H9 (cell line): ENCODE results near the gene WLS. TPM values are rescaled to one million over a fixed set of nuclear protein-coding genes. Genes with fewer than 3 reads are reported as not detected.

Experiments used
- DNase-seq: peaks from one replicate; pipeline ENCODE4 v3.0.0-alpha.2; 2017
- H2AFZ ChIP-seq: one replicate; pipeline ENCODE4 v1.6.1; 2013; ENCODE audit warnings: mild to moderate bottlenecking, low read length, control low read depth, moderate library complexity
- H2AK5ac ChIP-seq: 2 replicates; pipeline ENCODE4 v1.6.1; 2013; ENCODE audit warnings: low read length, control low read depth, mixed read lengths; ENCODE audit not compliant: insufficient read length
- H2BK120ac ChIP-seq: one replicate; pipeline ENCODE4 v1.6.1; 2013; ENCODE audit warnings: low read depth, mild to moderate bottlenecking, low read length, control low read depth, inconsistent platforms; ENCODE audit not compliant: poor library complexity, severe bottlenecking
- H2BK12ac ChIP-seq: 2 replicates; pipeline ENCODE4 v1.6.1; 2013; ENCODE audit warnings: low read length, control low read depth, mixed read lengths, low read depth; ENCODE audit not compliant: insufficient read length
- H2BK15ac ChIP-seq: 2 replicates; pipeline ENCODE4 v1.6.1; 2013; ENCODE audit warnings: low read depth, low read length, control low read depth
- H2BK20ac ChIP-seq: one replicate; pipeline ENCODE4 v1.6.1; 2013; ENCODE audit warnings: low read depth, mild to moderate bottlenecking, low read length, control low read depth, inconsistent platforms; ENCODE audit not compliant: poor library complexity, severe bottlenecking
- H2BK5ac ChIP-seq: 2 replicates; pipeline ENCODE4 v1.6.1; 2013; ENCODE audit warnings: low read length, control low read depth, mixed read lengths; ENCODE audit not compliant: insufficient read length
- H3K14ac ChIP-seq: 2 replicates; pipeline ENCODE4 v1.6.1; 2013; ENCODE audit warnings: low read length, control low read depth; ENCODE audit not compliant: insufficient read depth
- H3K18ac ChIP-seq: 2 replicates; pipeline ENCODE4 v1.6.1; 2013; ENCODE audit warnings: low read depth, mild to moderate bottlenecking, mixed read lengths, low read length, control low read depth; ENCODE audit not compliant: insufficient read length
- H3K23ac ChIP-seq: 2 replicates; pipeline ENCODE4 v1.6.1; 2013; ENCODE audit warnings: low read length, control low read depth, mixed read lengths, low read depth; ENCODE audit not compliant: insufficient read length
- H3K23me2 ChIP-seq: 2 replicates; pipeline ENCODE4 v1.6.1; 2013; ENCODE audit warnings: low read depth, mild to moderate bottlenecking, mixed read lengths, low read length, control low read depth; ENCODE audit not compliant: insufficient read length, poor library complexity, severe bottlenecking
- H3K27ac ChIP-seq: 2 replicates; pipeline ENCODE4 v1.5.1; 2013; ENCODE audit warnings: low read length, control low read depth, mixed read lengths, low read depth; ENCODE audit not compliant: insufficient read length
- H3K27me3 ChIP-seq: 2 replicates; pipeline ENCODE4 v1.6.1; 2013; ENCODE audit warnings: low read length, control low read depth, inconsistent platforms; ENCODE audit not compliant: insufficient read depth
- H3K4ac ChIP-seq: 2 replicates; pipeline ENCODE4 v1.6.1; 2013; ENCODE audit warnings: low read depth, mild to moderate bottlenecking, control low read depth, inconsistent platforms, low read length, moderate library complexity
- H3K4me1 ChIP-seq: 2 replicates; pipeline ENCODE4 v1.6.1; 2013; ENCODE audit warnings: low read length, control low read depth, inconsistent platforms; ENCODE audit not compliant: insufficient read depth
- H3K4me2 ChIP-seq: 2 replicates; pipeline ENCODE4 v1.6.1; 2013; ENCODE audit warnings: low read length, control low read depth, mixed read lengths; ENCODE audit not compliant: insufficient read length, insufficient read depth
- H3K56ac ChIP-seq: 2 replicates; pipeline ENCODE4 v1.6.1; 2013; ENCODE audit warnings: low read depth, mild to moderate bottlenecking, mixed read lengths, low read length, control low read depth; ENCODE audit not compliant: insufficient read length
- H3K79me1 ChIP-seq: 2 replicates; pipeline ENCODE4 v1.6.1; 2013; ENCODE audit warnings: low read depth, mild to moderate bottlenecking, moderate library complexity, low read length, control low read depth, inconsistent platforms; ENCODE audit not compliant: insufficient read depth, poor library complexity, severe bottlenecking
- H3K79me2 ChIP-seq: 2 replicates; pipeline ENCODE4 v1.6.1; 2013; ENCODE audit warnings: low read length, control low read depth, inconsistent platforms; ENCODE audit not compliant: insufficient read depth
- H3K9ac ChIP-seq: 2 replicates; pipeline ENCODE4 v1.6.1; 2013; ENCODE audit warnings: low read length, control low read depth, mixed read lengths; ENCODE audit not compliant: insufficient read length; ENCODE audit errors: extremely low read depth
- H3K9me3 ChIP-seq: one replicate; pipeline ENCODE4 v1.6.1; 2013; ENCODE audit warnings: low read depth, low read length, inconsistent platforms; ENCODE audit not compliant: control insufficient read depth
- H3T11ph ChIP-seq: one replicate; pipeline ENCODE4 v1.6.1; 2013; ENCODE audit warnings: mild to moderate bottlenecking, low read length, control low read depth, inconsistent platforms
- H4K20me1 ChIP-seq: one replicate; pipeline ENCODE4 v1.6.1; 2013; ENCODE audit not compliant: control insufficient read depth, insufficient read length, insufficient read depth
- H4K5ac ChIP-seq: 2 replicates; pipeline ENCODE4 v1.6.1; 2013; ENCODE audit warnings: low read depth, mild to moderate bottlenecking, mixed read lengths, low read length, control low read depth; ENCODE audit not compliant: insufficient read length
- H4K8ac ChIP-seq: replicated peaks from 2 replicates; pipeline ENCODE4 v1.6.1; 2013; ENCODE audit warnings: low read length, control low read depth, mixed read lengths, low read depth; ENCODE audit not compliant: insufficient read length
- H4K91ac ChIP-seq: 2 replicates; pipeline ENCODE4 v1.6.1; 2013; ENCODE audit warnings: low read depth, mild to moderate bottlenecking, moderate library complexity, mixed read lengths, low read length, control low read depth; ENCODE audit not compliant: insufficient read length
- H3K27ac Mint-ChIP-seq, 3 experiments: 2 replicates in 2 of 3; 3 replicates in 1 of 3; pipeline ENCODE4 v1.8.0; 2020 to 2021; ENCODE audit warnings: mixed read lengths in 3 of 3, mild to moderate bottlenecking in 1 of 3, moderate library complexity in 1 of 3
- H3K27me3 Mint-ChIP-seq: 2 replicates; pipeline ENCODE4 v1.8.0; 2021; ENCODE audit warnings: low read depth, mild to moderate bottlenecking, moderate library complexity, mixed read lengths
- H3K36me3 Mint-ChIP-seq, 3 experiments: 2 replicates in 2 of 3; 3 replicates in 1 of 3; pipeline ENCODE4 v1.8.0; 2020 to 2021; ENCODE audit warnings: low read depth in 3 of 3, mixed read lengths in 3 of 3; ENCODE audit not compliant: insufficient read depth in 1 of 3
- H3K4me1 Mint-ChIP-seq, 2 experiments: 2 replicates each; pipeline ENCODE4 v1.8.0; 2020; ENCODE audit warnings: mixed read lengths in 2 of 2
- H3K4me3 Mint-ChIP-seq, 2 experiments: 2 replicates in 1 of 2; 3 replicates in 1 of 2; pipeline ENCODE4 v1.8.0; 2020 to 2021; ENCODE audit warnings: mild to moderate bottlenecking in 2 of 2, mixed read lengths in 2 of 2, moderate library complexity in 1 of 2
- H3K9me3 Mint-ChIP-seq, 2 experiments: 2 replicates in 1 of 2; 3 replicates in 1 of 2; pipeline ENCODE4 v1.8.0; 2020; ENCODE audit warnings: mild to moderate bottlenecking in 2 of 2, mixed read lengths in 2 of 2, moderate library complexity in 1 of 2
- CTCF ChIP-seq: fragments of 200-600 bp; sonication (generic); conservative IDR thresholded peaks from 3 replicates; pipeline ENCODE4 v1.8.0; 2021; ENCODE audit warnings: antibody characterized with exemption, mild to moderate bottlenecking
- WGBS: extraction: QIAGEN DNeasy Blood & Tissue Kit; methylation state at CpG from one replicate; pipeline ENCODE4 v1.1.7; 2013; ENCODE audit warnings: missing lambda C conversion rate, low lambda C conversion rate, mixed read lengths; ENCODE audit not compliant: insufficient read length; ENCODE audit errors: extremely low coverage; 5-methylcytosine and 5-hydroxymethylcytosine counted together
- total RNA-seq: library from RNA; stranded (reverse); gene quantifications from 2 replicates; pipeline ENCODE4 v1.2.1, GENCODE V29; 2021

The WLS gene
- total RNA-seq, 1 experiment from 2014 or later = 0.94 TPM

- Mint-ChIP-seq H3K4me1 (peaks cover 25 to 30% of the 10 kb centered on the region in 2 experiments), H3K4me3 (no peak overlapping the region), H3K27ac (peak overlapping the region in 1 of 3 experiments; percentile 82; a peak in 2 of 7 replicates), H3K9me3 (no peaks in the 10 kb centered on the region), H3K36me3 (no peaks in the 10 kb centered on the region), H3K27me3 (no peaks in the 10 kb centered on the region)
- Histone ChIP-seq H2BK5ac (no peak overlapping the region), H3K4me2 (no peak overlapping the region), H2AK5ac (no peak overlapping the region), H3K56ac (no peak overlapping the region), H2AFZ (no peak overlapping the region), H3K23me2 (no peaks in the 10 kb centered on the region), H3K4ac (no peak overlapping the region), H4K20me1 (no peaks in the 10 kb centered on the region), H4K91ac (no peak overlapping the region), H3T11ph (no peak overlapping the region), H2BK120ac (no peak overlapping the region), H3K4me1 (peaks cover 7% of the 10 kb centered on the region; the same call in 1 of the 2 replicates), H2BK20ac (no peak overlapping the region), H3K9ac (no peak overlapping the region), H4K5ac (no peak overlapping the region), H3K27me3 (no peaks in the 10 kb centered on the region), H3K14ac (no peak overlapping the region), H4K8ac (no peak overlapping the region), H3K27ac (no peak overlapping the region), H3K18ac (no peak overlapping the region), H3K9me3 (no peaks in the 10 kb centered on the region), H3K23ac (no peak overlapping the region), H3K79me1 (no peaks in the 10 kb centered on the region), H3K79me2 (no peaks in the 10 kb centered on the region), H2BK15ac (no peak overlapping the region), H2BK12ac (no peak overlapping the region)
- WGBS = no CpG with 5 or more reads among the region's 5 CpGs
- DNase-seq = no peak
- no peak for TF ChIP-seq CTCF
These were observed 90.3 kb downstream of the WLS start for GRCh38 chr1:68142036-68142435.
